AG10803 (cell line): Measurements from ENCODE around the gene FAM228B.

Source experiments
- DNase-seq: peaks from one replicate; pipeline ENCODE4 v3.0.0; 2010; ENCODE audit warnings: low read depth
- H3K4me3 ChIP-seq: 2 replicates; pipeline ENCODE4 v1.5.1; 2011; ENCODE audit warnings: mild to moderate bottlenecking, low read length, control low read depth
- CTCF ChIP-seq: conservative IDR thresholded peaks from 2 replicates; pipeline ENCODE4 v1.5.1; 2011; ENCODE audit warnings: mild to moderate bottlenecking, low read length, control low read depth, inconsistent platforms

The FAM228B gene

GRCh38 chr2:24163186-24163585 is 39.9 kb downstream of the FAM228B start:
- no peak for DNase-seq
- no peak for TF ChIP-seq CTCF
- no peak overlapping the region for H3K4me3 ChIP-seq

GRCh38 chr2:24163601-24164000 is 40.3 kb downstream of the FAM228B start:
- H3K4me3 ChIP-seq = no peak overlapping the region
- DNase-seq = no peak
- no peak for TF ChIP-seq CTCF

- TF ChIP-seq CTCF = peak; percentile 59
- DNase-seq = no peak
- H3K4me3 ChIP-seq = no peak overlapping the region
Observed at GRCh38 chr2:24164416-24164973, 41.2 kb downstream of the FAM228B start.

- DNase-seq = no peak
- TF ChIP-seq CTCF = no peak
- no peak overlapping the region for H3K4me3 ChIP-seq
Observed at GRCh38 chr2:24169023-24169422, 45.8 kb downstream of the FAM228B start.

- no peak for DNase-seq
- no peak for TF ChIP-seq CTCF
- peak within 1 kb of the TSS; percentile 53 for H3K4me3 ChIP-seq
Observed at GRCh38 chr2:24174851-24175277, 51.6 kb downstream of the FAM228B start, which contains the start of gene FAM228A. FAM228A (plus strand) TSS chr2:24175053; CDS start chr2:24175481, 428 bp downstream.

GRCh38 chr2:24175631-24176187 is 52.4 kb downstream of the FAM228B start:
- H3K4me3 ChIP-seq = peak overlapping the region; percentile 53
- peak; percentile 18 for DNase-seq
- peak; percentile 30; the same call in 1 of the 2 replicates for TF ChIP-seq CTCF

- no peak overlapping the region for H3K4me3 ChIP-seq
- TF ChIP-seq CTCF = no peak
- DNase-seq = no peak
Observed at GRCh38 chr2:24176326-24176725, 53.1 kb downstream of the FAM228B start.
